Measurements from ENCODE around the gene FAM219A. TPM values are rescaled to one million over a fixed set of nuclear protein-coding genes. Genes with fewer than 3 reads are reported as not detected.

FAM219A gene
- total RNA-seq, 1 experiment from 2014 or later: 20.6 TPM

GRCh38 chr9:34384368-34385165 is 73.8 kb downstream of the FAM219A start:
- CTCF ChIA-PET: interaction anchor here (1.0 kb wide), 1 partner anchor 52 kb away, joined by 3 read pairs; no protein-coding TSS in a partner anchor
- H3K27ac Mint-ChIP-seq: no peak overlapping the region
- TF ChIP-seq GABPB1 (CRISPR knock-in tag; IDR thresholded peaks at IDR 0.05) (peak; percentile 97), ZMAT4 (CRISPR knock-in tag; IDR thresholded peaks at IDR 0.05) (no peak)
- H3K4me3 Mint-ChIP-seq: no peak overlapping the region
- DNase-seq (ENCODE audit: low spot score) (no peak), ATAC-seq (no peak)
- peaks cover 11% of the 10 kb centered on the region for H3K4me1 Mint-ChIP-seq
- H3K36me3 Mint-ChIP-seq: no peaks in the 10 kb centered on the region
- peaks cover 53% of the 10 kb centered on the region for H3K27me3 Mint-ChIP-seq (ENCODE audit: low read depth)
- POLR2A ChIA-PET: no interaction called here
- H3K9me3 Mint-ChIP-seq: no peaks in the 10 kb centered on the region

GRCh38 chr9:34383904-34384303 is 74.5 kb downstream of the FAM219A start:
- H3K36me3 Mint-ChIP-seq: no peaks in the 10 kb centered on the region
- no peak overlapping the region for H3K27ac Mint-ChIP-seq
- H3K4me3 Mint-ChIP-seq: no peak overlapping the region
- DNase-seq (ENCODE audit: low spot score) (no peak), ATAC-seq (no peak)
- ChIA-PET CTCF (interaction anchor here (1.0 kb wide), 1 partner anchor 51 kb away, joined by 3 read pairs; no protein-coding TSS in a partner anchor), POLR2A (no interaction called here)
- TF ChIP-seq NR1H2 (CRISPR knock-in tag; IDR thresholded peaks at IDR 0.05) (no peak), SMAD4 (CRISPR knock-in tag; IDR thresholded peaks at IDR 0.05) (no peak), TEAD1 (CRISPR knock-in tag; IDR thresholded peaks at IDR 0.05) (no peak), ZSCAN18 (CRISPR knock-in tag; IDR thresholded peaks at IDR 0.05) (no peak), ZMAT4 (CRISPR knock-in tag; IDR thresholded peaks at IDR 0.05) (no peak), ZNF671 (CRISPR knock-in tag; IDR thresholded peaks at IDR 0.05) (no peak), CREB1 (CRISPR knock-in tag; IDR thresholded peaks at IDR 0.05) (no peak), ZBTB21 (CRISPR knock-in tag; IDR thresholded peaks at IDR 0.05; ENCODE audit: borderline replicate concordance) (no peak), RELA (CRISPR knock-in tag; IDR thresholded peaks at IDR 0.05; ENCODE audit: borderline replicate concordance) (no peak), USF2 (CRISPR knock-in tag; IDR thresholded peaks at IDR 0.05) (no peak), ATF2 (CRISPR knock-in tag; IDR thresholded peaks at IDR 0.05; ENCODE audit: borderline replicate concordance, low read depth) (no peak), ZBTB43 (CRISPR knock-in tag; IDR thresholded peaks at IDR 0.05) (no peak), ZNF138 (CRISPR knock-in tag; conservative IDR thresholded peaks at IDR 0.05) (no peak), NFE2L1 (CRISPR knock-in tag; IDR thresholded peaks at IDR 0.05) (no peak), HMGXB4 (CRISPR knock-in tag; IDR thresholded peaks at IDR 0.05) (no peak), EMX1 (CRISPR knock-in tag; IDR thresholded peaks at IDR 0.05) (no peak)
- peaks cover 13% of the 10 kb centered on the region for H3K4me1 Mint-ChIP-seq
- H3K9me3 Mint-ChIP-seq: no peaks in the 10 kb centered on the region
- H3K27me3 Mint-ChIP-seq (ENCODE audit: low read depth): peaks cover 51% of the 10 kb centered on the region
